Osteocyte (in vitro differentiated cells): ENCODE data around the gene FOXI1. TPM values are rescaled to one million over a fixed set of nuclear protein-coding genes. Genes with fewer than 3 reads are reported as not detected.

ENCODE experiments used
- DNase-seq: peaks from one replicate; pipeline ENCODE4 v3.0.0; 2021; ENCODE audit warnings: mixed read lengths; ENCODE audit not compliant: unreplicated experiment; ENCODE audit errors: extremely low spot score
- H3K27ac Mint-ChIP-seq: one replicate; pipeline ENCODE4 v1.8.0; 2021; ENCODE audit warnings: mild to moderate bottlenecking, mixed read lengths; ENCODE audit not compliant: unreplicated experiment
- H3K27me3 Mint-ChIP-seq: one replicate; pipeline ENCODE4 v1.8.0; 2021; ENCODE audit warnings: mixed read lengths; ENCODE audit not compliant: unreplicated experiment
- H3K36me3 Mint-ChIP-seq: one replicate; pipeline ENCODE4 v1.8.0; 2021; ENCODE audit warnings: mixed read lengths; ENCODE audit not compliant: unreplicated experiment
- H3K4me1 Mint-ChIP-seq: one replicate; pipeline ENCODE4 v1.8.0; 2021; ENCODE audit warnings: mixed read lengths; ENCODE audit not compliant: unreplicated experiment
- H3K4me3 Mint-ChIP-seq: one replicate; pipeline ENCODE4 v1.8.0; 2021; ENCODE audit warnings: mild to moderate bottlenecking, moderate library complexity, mixed read lengths; ENCODE audit not compliant: unreplicated experiment
- H3K9me3 Mint-ChIP-seq: one replicate; pipeline ENCODE4 v1.8.0; 2021; ENCODE audit warnings: mixed read lengths; ENCODE audit not compliant: unreplicated experiment
- CTCF ChIP-seq: fragments of 200-600 bp; sonication (generic); IDR thresholded peaks from 2 replicates; pipeline ENCODE4 v1.5.0; 2021; ENCODE audit warnings: antibody characterized with exemption, mild to moderate bottlenecking, moderate library complexity
- total RNA-seq: library from RNA; stranded (reverse); gene quantifications from 2 replicates; pipeline ENCODE4 v1.2.1, GENCODE V29; 2021

Gene FOXI1
- total RNA-seq, 1 donor from 2014 or later, result not detected

GRCh38 chr5:170148430-170149205, 42.9 kb downstream of the FOXI1 start:
- no peaks in the 10 kb centered on the region for H3K9me3 Mint-ChIP-seq
- DNase-seq, result peak; percentile 62
- peaks cover 27% of the 10 kb centered on the region for H3K4me1 Mint-ChIP-seq
- H3K27ac Mint-ChIP-seq, result no peak overlapping the region
- no peaks in the 10 kb centered on the region for H3K36me3 Mint-ChIP-seq
- peaks cover 2% of the 10 kb centered on the region for H3K27me3 Mint-ChIP-seq
- no peak overlapping the region for H3K4me3 Mint-ChIP-seq
- no peak for TF ChIP-seq CTCF

- no peaks in the 10 kb centered on the region for H3K36me3 Mint-ChIP-seq
- TF ChIP-seq CTCF, result no peak
- H3K4me1 Mint-ChIP-seq, result peaks cover 27% of the 10 kb centered on the region
- no peaks in the 10 kb centered on the region for H3K9me3 Mint-ChIP-seq
- no peak for DNase-seq
- no peak overlapping the region for H3K27ac Mint-ChIP-seq
- no peak overlapping the region for H3K4me3 Mint-ChIP-seq
- H3K27me3 Mint-ChIP-seq, result peaks cover 2% of the 10 kb centered on the region
Observed at GRCh38 chr5:170149206-170149515, 43.5 kb downstream of the FOXI1 start.

- Mint-ChIP-seq H3K9me3 (no peaks in the 10 kb centered on the region), H3K4me1 (peaks cover 27% of the 10 kb centered on the region)
Observed at GRCh38 chr5:170150713-170151096, 45.0 kb downstream of the FOXI1 start.

GRCh38 chr5:170151097-170151831, 45.6 kb downstream of the FOXI1 start:
- Mint-ChIP-seq H3K4me3 (no peak overlapping the region), H3K9me3 (no peaks in the 10 kb centered on the region), H3K27me3 (peaks cover 2% of the 10 kb centered on the region), H3K36me3 (no peaks in the 10 kb centered on the region), H3K4me1 (peaks cover 27% of the 10 kb centered on the region), H3K27ac (peak overlapping the region; percentile 80)
- DNase-seq, result no peak
- TF ChIP-seq CTCF, result no peak

More at GRCh38 chr5:170150713-170151096, 45.0 kb downstream of the FOXI1 start:
- Mint-ChIP-seq H3K4me3 (no peak overlapping the region), H3K27ac (peak overlapping the region; percentile 80), H3K27me3 (peaks cover 2% of the 10 kb centered on the region), H3K36me3 (no peaks in the 10 kb centered on the region)
- no peak for TF ChIP-seq CTCF
- DNase-seq, result peak; percentile 15

GRCh38 chr5:170152767-170153166, 47.1 kb downstream of the FOXI1 start:
- Mint-ChIP-seq H3K36me3 (no peaks in the 10 kb centered on the region), H3K27ac (no peak overlapping the region), H3K27me3 (no peaks in the 10 kb centered on the region)

More at GRCh38 chr5:170152767-170153166, 47.1 kb downstream of the FOXI1 start:
- Mint-ChIP-seq H3K9me3 (no peaks in the 10 kb centered on the region), H3K4me1 (peaks cover 27% of the 10 kb centered on the region), H3K4me3 (no peak overlapping the region)
- TF ChIP-seq CTCF, result no peak
- no peak for DNase-seq
